ENCODE measurements around the gene KYNU.

DNA sequence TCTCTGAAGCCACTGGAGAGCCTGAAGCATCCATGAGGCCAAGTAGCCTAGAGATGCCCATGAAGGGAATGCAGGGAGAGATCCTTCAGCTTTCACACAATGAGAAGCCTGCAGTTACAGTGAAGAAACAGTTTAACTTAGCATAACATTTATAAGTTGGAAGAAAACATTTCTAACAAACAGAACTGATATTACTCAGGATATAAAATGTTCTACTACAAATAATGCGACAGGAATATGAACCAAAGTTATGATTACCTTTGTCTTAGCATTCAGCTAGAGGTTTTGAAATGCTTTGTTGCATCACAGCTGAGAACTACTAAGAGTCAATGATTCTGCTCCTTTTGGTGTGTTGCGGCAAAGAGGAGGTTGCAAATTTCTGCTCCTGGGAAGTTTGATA lies 6.9 kb upstream of the KYNU start:
- TF ChIP-seq, protein P1, sequence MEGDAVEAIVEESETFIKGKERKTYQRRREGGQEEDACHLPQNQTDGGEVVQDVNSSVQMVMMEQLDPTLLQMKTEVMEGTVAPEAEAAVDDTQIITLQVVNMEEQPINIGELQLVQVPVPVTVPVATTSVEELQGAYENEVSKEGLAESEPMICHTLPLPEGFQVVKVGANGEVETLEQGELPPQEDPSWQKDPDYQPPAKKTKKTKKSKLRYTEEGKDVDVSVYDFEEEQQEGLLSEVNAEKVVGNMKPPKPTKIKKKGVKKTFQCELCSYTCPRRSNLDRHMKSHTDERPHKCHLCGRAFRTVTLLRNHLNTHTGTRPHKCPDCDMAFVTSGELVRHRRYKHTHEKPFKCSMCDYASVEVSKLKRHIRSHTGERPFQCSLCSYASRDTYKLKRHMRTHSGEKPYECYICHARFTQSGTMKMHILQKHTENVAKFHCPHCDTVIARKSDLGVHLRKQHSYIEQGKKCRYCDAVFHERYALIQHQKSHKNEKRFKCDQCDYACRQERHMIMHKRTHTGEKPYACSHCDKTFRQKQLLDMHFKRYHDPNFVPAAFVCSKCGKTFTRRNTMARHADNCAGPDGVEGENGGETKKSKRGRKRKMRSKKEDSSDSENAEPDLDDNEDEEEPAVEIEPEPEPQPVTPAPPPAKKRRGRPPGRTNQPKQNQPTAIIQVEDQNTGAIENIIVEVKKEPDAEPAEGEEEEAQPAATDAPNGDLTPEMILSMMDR (IDR thresholded peaks at IDR 0.05), result no peak
- TF ChIP-seq EZH2 (IDR thresholded peaks at IDR 0.05) (no peak), EZH2phosphoT487 (IDR thresholded peaks at IDR 0.05) (no peak)

Measured in neural progenitor cell (in vitro differentiated cells).